ENCODE measurements around the gene SERPINA5. TPM values are rescaled to one million over a fixed set of nuclear protein-coding genes. Genes with fewer than 3 reads are reported as not detected.

SERPINA5 gene
- total RNA-seq, 1 experiment from 2014 or later, result 0.49 TPM

DNA sequence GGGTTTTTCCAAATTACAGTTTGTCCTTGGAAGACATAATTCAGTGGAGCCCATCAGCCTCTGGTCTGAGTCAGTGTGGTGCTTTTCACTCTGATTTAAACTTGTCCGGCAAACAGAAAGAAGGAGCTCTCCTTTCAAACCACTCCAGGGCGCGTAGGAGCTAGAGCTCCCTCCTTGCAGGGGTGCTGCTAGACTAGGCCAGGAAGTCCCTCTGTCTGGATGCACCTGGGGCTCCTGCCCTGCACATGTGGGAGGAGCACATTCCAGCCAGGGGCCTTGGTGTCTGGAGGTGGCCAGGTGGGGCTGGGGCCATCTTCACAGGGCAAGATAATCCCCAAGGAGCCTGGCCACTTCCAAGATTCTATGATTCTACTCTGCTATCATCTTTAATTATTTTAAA is 34.0 kb downstream of the SERPINA5 start:
- H3K4me1 ChIP-seq (ENCODE audit: control insufficient read depth, insufficient read depth, low read length), result peaks cover 5% of the 10 kb centered on the region
- in situ Hi-C loops (cut with HindIII; ENCODE audit: low pct_unique_long_range_greater_than_20kb, low sequenced_read_pairs) (no loop called here), intact Hi-C loops (cut with micrococcal nuclease; ENCODE audit: unreplicated experiment) (no loop called here)
- TF ChIP-seq TCF7L2 (IDR thresholded peaks at IDR 0.05; ENCODE audit: low read depth, low read length) (no peak), SIN3A (IDR thresholded peaks at IDR 0.05; ENCODE audit: borderline replicate concordance, insufficient read depth, low read depth, low read length) (no peak), POLR2AphosphoS5 (IDR thresholded peaks at IDR 0.05; ENCODE audit: low read depth, low read length) (no peak)
- TF ChIP-seq, protein P1, sequence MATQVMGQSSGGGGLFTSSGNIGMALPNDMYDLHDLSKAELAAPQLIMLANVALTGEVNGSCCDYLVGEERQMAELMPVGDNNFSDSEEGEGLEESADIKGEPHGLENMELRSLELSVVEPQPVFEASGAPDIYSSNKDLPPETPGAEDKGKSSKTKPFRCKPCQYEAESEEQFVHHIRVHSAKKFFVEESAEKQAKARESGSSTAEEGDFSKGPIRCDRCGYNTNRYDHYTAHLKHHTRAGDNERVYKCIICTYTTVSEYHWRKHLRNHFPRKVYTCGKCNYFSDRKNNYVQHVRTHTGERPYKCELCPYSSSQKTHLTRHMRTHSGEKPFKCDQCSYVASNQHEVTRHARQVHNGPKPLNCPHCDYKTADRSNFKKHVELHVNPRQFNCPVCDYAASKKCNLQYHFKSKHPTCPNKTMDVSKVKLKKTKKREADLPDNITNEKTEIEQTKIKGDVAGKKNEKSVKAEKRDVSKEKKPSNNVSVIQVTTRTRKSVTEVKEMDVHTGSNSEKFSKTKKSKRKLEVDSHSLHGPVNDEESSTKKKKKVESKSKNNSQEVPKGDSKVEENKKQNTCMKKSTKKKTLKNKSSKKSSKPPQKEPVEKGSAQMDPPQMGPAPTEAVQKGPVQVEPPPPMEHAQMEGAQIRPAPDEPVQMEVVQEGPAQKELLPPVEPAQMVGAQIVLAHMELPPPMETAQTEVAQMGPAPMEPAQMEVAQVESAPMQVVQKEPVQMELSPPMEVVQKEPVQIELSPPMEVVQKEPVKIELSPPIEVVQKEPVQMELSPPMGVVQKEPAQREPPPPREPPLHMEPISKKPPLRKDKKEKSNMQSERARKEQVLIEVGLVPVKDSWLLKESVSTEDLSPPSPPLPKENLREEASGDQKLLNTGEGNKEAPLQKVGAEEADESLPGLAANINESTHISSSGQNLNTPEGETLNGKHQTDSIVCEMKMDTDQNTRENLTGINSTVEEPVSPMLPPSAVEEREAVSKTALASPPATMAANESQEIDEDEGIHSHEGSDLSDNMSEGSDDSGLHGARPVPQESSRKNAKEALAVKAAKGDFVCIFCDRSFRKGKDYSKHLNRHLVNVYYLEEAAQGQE (IDR thresholded peaks at IDR 0.05; ENCODE audit: insufficient read depth in 1 of 2, low read depth in 2 of 2, low read length in 1 of 2), result no peak
- TF ChIP-seq, protein P2, sequence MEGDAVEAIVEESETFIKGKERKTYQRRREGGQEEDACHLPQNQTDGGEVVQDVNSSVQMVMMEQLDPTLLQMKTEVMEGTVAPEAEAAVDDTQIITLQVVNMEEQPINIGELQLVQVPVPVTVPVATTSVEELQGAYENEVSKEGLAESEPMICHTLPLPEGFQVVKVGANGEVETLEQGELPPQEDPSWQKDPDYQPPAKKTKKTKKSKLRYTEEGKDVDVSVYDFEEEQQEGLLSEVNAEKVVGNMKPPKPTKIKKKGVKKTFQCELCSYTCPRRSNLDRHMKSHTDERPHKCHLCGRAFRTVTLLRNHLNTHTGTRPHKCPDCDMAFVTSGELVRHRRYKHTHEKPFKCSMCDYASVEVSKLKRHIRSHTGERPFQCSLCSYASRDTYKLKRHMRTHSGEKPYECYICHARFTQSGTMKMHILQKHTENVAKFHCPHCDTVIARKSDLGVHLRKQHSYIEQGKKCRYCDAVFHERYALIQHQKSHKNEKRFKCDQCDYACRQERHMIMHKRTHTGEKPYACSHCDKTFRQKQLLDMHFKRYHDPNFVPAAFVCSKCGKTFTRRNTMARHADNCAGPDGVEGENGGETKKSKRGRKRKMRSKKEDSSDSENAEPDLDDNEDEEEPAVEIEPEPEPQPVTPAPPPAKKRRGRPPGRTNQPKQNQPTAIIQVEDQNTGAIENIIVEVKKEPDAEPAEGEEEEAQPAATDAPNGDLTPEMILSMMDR (IDR thresholded peaks at IDR 0.05), result no peak
- peaks cover 9% of the 10 kb centered on the region for H3K9me3 ChIP-seq (ENCODE audit: control insufficient read depth, insufficient read depth, low read depth, low read length)
- no peak for ATAC-seq
- ChIA-PET CTCF (no interaction called here), POLR2A (no interaction called here)
- no peak for DNase-seq (ENCODE audit: low read depth, low spot score)
- no peak overlapping the region for H3K27ac ChIP-seq (ENCODE audit: low read length)
- H3K36me3 ChIP-seq (ENCODE audit: control insufficient read depth, insufficient read depth, low read length), result no peaks in the 10 kb centered on the region
- no TSS peak for BruUV-seq (replicated peaks)
- H3K27me3 ChIP-seq (ENCODE audit: control insufficient read depth, insufficient read depth, low read length), result no peaks in the 10 kb centered on the region
- no peak overlapping the region for H3K4me3 ChIP-seq (ENCODE audit: low read depth in 2 of 2, low read length in 2 of 2)

DNA sequence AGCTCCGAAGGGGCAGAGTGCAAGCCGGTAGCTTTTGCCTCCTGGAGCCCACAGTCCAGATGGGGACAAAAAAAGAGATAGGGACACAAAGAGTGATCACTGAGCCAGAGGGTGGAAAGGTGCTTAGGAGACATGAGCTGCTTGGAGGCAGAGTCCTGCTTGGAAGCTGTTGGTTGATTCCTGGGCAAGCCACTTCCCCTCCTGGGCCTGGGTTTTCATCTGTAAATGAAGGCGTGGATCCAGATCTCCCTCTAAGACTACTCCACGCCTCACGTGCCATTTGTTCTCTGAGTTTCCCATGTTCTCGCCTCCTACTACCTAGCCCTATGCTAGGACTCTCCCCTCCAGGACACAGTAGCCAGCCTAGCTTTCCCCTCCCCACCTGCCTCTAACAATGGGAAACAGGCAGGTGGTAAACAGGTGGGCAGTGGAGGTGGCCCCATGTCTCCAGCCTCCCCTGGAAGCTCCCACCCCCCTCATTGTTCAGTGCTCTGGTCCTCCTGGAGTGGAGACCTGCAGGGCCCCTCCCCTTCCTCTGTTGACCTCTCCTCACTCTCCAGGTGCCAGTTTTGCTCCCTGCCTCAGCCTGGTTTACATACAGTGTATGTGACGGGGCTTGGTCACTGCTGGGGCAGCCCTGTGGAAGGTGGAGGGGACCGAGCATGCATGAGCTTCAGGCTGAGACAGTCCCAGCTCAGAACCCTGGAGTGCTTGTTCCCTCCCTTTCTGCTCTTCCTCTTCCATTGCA is 34.8 kb downstream of the SERPINA5 start:
- Histone ChIP-seq H3K9me3 (ENCODE audit: control insufficient read depth, insufficient read depth, low read depth, low read length) (peaks cover 9% of the 10 kb centered on the region), H3K27me3 (ENCODE audit: control insufficient read depth, insufficient read depth, low read length) (no peaks in the 10 kb centered on the region), H3K4me3 (ENCODE audit: low read depth in 2 of 2, low read length in 2 of 2) (no peak overlapping the region), H3K4me1 (ENCODE audit: control insufficient read depth, insufficient read depth, low read length) (peaks cover 3% of the 10 kb centered on the region; the same call in 1 of the 2 replicates), H3K27ac (ENCODE audit: low read length) (no peak overlapping the region), H3K36me3 (ENCODE audit: control insufficient read depth, insufficient read depth, low read length) (no peaks in the 10 kb centered on the region)
- ATAC-seq, result no peak
- in situ Hi-C loops (cut with HindIII; ENCODE audit: low pct_unique_long_range_greater_than_20kb, low sequenced_read_pairs), result no loop called here
- CTCF ChIA-PET, result no interaction called here
- no TSS peak for BruUV-seq (replicated peaks)
- intact Hi-C loops (cut with micrococcal nuclease; ENCODE audit: unreplicated experiment), result no loop called here
- TF ChIP-seq TCF7L2 (IDR thresholded peaks at IDR 0.05; ENCODE audit: low read depth, low read length), result no peak
- TF ChIP-seq SIN3A (IDR thresholded peaks at IDR 0.05; ENCODE audit: borderline replicate concordance, insufficient read depth, low read depth, low read length), result no peak
- TF ChIP-seq, protein P1 (IDR thresholded peaks at IDR 0.05; ENCODE audit: insufficient read depth in 1 of 2, low read depth in 2 of 2, low read length in 1 of 2), result no peak
- TF ChIP-seq POLR2AphosphoS5 (IDR thresholded peaks at IDR 0.05; ENCODE audit: low read depth, low read length), result no peak
- TF ChIP-seq, protein P2 (IDR thresholded peaks at IDR 0.05), result no peak
- POLR2A ChIA-PET, result no interaction called here
- DNase-seq (ENCODE audit: low read depth, low spot score), result no peak
